HG03575 (cell line): ENCODE results near the gene ARSA.

Experiments used
- ATAC-seq: cut with Tn5 transposase; IDR thresholded peaks from one replicate; pipeline ENCODE4 v1.9.1; 2021; ENCODE audit not compliant: unreplicated experiment, insufficient number of reproducible peaks, low FRiP score; ENCODE audit errors: extremely low read depth

ARSA gene

DNA sequence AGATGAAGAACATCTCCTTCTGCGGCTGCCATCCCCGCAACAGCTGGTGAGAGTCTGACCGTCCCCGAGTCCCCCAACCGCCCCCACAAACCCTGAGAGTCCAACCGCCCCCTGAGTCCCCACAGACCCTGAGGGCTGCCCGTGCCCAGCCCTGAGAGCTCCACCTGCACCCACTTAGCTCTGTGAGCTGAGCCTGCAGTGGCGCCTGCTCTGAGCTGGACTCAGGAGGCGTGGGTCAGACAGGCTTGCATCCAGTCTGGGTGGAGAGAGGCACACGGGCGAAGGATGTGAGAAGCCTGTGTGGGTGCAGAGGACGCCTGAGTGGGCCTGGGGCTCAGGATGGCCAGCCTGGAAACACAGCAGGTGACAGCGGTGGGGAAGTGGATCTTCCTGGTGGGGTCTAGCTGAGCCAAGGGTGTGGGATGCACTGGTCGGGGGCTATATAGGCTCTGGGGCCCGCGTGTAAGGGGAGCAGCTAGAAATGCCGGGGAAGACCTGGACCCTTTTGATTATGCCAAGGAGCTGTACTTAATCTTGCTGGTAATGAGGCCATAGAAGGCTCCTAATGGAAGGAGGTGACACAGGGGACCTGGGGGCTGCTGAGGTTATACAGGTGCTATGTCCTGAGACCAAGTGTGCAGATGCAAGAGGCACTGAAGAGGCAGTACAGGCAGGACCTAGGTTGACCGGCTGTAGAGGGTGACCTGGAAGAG, 20.9 kb downstream of the ARSA start:
- no peak for ATAC-seq

- no peak for ATAC-seq
Observed at GRCh38 chr22:50606165-50606945, 21.6 kb downstream of the ARSA start.

DNA sequence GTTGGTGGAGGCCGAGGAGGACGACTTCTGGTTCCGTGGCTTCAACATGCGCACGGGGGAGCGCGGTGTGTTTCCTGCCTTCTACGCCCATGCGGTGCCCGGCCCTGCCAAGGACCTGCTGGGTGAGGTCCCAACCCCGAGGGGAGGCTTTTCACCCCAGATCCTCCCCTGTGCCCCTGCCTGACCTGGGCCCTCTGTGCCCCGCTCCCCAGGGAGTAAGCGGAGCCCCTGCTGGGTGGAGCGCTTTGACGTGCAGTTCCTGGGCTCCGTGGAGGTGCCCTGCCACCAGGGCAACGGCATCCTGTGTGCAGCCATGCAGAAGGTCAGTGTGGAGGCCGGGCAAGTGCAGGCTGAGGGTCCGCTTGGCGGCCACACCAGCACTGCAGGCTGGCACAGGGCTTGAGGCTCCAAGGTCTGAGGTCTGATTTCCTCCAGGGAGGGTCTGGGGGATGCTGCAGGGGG, 22.3 kb downstream of the ARSA start:
- ATAC-seq, result no peak

GRCh38 chr22:50605002-50605612, 22.8 kb downstream of the ARSA start:
- no peak for ATAC-seq

GRCh38 chr22:50604256-50605001, 23.5 kb downstream of the ARSA start:
- ATAC-seq, result no peak

- no peak for ATAC-seq
Observed at GRCh38 chr22:50603511-50604255, 24.3 kb downstream of the ARSA start.

- ATAC-seq, result no peak
Observed at GRCh38 chr22:50602338-50602700, 25.6 kb downstream of the ARSA start.

DNA sequence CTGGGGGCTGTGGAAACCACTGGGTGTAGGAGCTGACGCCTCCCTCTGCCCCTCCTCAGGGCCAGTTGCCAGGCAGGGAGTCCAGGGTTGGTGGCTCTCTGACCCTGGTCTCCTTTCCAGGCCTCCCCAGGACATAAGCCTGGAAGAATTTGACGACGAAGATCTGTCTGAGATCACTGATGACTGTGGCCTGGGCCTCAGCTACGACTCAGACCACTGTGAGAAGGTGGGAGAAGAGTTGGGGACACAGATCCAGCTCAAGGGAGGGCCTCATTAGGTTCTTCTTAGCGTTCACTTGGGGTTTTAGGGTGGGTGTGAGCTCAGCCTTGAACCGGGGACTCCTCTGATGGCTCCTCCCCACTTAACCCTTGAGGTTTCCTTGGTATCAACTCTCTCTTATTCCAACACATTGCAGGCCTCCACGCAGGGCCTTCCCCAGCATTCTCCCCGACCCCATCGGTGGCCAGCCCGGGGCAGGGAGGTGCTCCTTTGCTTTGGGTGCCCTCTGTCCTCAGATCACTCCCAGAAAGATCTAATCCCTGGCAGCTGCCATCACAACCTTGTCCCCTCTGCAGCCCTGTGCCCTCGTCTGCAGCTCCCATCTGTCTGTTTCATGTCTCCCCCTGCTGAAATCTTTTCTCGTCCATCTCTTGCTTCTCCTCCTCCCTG, 26.1 kb downstream of the ARSA start:
- no peak for ATAC-seq

DNA sequence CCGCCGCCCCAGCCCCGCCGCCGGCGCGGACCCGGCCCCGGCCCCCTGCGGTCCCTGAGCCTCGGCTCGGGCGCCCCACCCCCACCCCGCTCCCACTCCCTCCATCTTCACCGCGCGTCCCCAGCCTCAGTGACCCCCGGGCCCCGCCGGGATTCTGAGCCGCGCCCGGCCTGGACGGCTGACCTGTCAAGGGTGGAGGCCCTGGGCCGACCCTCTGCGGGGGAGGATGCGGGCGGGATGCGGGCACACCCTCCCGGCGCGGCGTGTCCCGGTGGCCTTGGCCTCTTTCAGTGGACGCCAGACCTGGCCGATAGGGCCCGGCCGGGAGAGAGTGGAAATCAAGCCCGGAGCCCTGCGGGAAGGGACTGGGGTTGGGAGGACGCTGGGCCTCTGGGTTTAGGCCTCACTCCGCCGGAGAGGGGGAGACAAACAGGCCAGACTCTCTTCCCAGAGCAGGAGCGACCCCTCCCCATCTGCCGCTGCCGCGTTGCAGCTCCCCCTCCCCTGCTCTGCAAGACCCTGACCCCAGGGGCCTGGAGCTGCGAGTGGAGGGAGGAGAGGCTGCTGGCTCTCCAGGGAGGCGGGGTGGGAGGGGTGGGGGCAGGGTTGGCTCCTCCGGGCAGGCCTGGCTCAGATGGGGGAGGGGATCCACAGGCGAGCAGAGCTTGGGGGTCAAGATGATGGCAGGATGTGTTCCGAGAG, 26.8 kb downstream of the ARSA start:
- ATAC-seq, result no peak

- ATAC-seq, result no peak
Observed at GRCh38 chr22:50600538-50600937, 27.4 kb downstream of the ARSA start, which contains the start of gene MAPK8IP2. TSS of gene MAPK8IP2 (plus strand) at chr22:50600793. CDS start at chr22:50600819, 26 bp downstream.

- ATAC-seq, result no peak
Observed at GRCh38 chr22:50599816-50600455, 28.0 kb downstream of the ARSA start.

DNA sequence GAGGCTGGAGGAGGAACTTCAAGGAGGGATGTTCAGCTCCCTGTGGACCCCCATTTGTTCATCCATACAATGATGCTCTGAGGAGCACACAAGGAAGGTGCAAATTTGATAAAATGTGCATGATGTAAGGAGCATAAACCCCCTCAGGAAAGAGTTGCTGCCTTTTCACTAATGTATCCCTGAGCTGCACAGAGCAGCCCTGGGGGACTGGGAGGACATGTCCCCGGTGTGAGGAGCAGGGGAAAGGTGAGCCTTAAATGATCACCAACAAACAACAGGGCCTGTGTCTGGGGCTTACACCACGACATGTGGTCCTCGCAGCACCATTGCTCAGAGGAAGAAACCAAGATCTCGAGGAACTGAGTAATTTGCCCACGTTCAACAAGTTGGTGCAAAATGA, 30.9 kb downstream of the ARSA start:
- ATAC-seq, result no peak

GRCh38 chr22:50595189-50595588, 32.8 kb downstream of the ARSA start:
- ATAC-seq, result no peak

GRCh38 chr22:50587407-50587806, 40.5 kb downstream of the ARSA start:
- ATAC-seq, result no peak

DNA sequence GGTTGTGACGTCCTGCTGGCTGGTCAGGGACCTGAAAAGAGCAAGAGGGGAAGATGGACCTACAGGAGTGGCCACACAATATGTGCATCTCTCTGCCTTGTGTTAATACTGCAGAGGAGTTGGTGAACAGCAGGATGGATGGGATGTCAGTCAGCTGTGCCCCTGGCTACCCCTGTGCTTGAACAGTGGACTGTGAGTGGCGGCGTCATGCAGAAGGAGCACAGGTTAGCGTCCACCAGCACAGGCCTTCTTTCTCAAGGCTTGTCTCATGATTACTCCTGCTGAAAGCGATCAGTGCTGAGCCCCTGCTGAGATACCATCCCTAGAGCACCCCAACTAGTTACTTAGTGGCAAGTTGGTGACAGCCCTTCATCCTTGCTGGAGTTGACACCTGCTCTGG, 41.5 kb downstream of the ARSA start:
- no peak for ATAC-seq

DNA sequence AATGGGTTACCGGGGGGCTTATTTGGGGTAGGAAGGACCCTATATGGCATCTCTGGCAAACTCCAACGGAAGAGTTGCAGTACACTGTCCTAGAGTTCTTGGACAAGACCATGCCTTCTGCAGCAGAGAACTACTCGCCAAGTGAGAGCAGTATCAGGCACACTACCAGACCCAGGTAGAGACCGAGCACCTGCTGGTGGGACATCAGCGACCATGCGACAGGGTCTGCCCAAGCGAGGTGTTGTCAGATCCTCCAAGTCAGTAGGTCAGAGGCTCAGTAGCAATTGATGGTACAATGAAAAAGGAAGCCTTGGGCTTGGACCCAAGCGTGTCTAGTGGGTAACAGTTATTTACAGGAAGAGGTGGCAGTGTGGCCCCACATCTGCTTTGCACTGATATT, 42.2 kb downstream of the ARSA start:
- ATAC-seq, result no peak

- no peak for ATAC-seq
Observed at GRCh38 chr22:50585238-50585637, 42.7 kb downstream of the ARSA start.
